ENCODE measurements around the gene PTRHD1.
"Not testable (repeated sequence)": the region's sequence is repeated elsewhere in the genome, so short reads cannot be mapped to it uniquely, and the experiment has no call there.

Gene PTRHD1

GRCh38 chr2:24809316-24810007 is 16.3 kb upstream of the PTRHD1 start:
- DNase-seq (ENCODE audit: low spot score) = no peak

GRCh38 chr2:24806661-24807036 is 13.5 kb upstream of the PTRHD1 start:
- no peak for DNase-seq (ENCODE audit: low spot score)

GRCh38 chr2:24805811-24806660 is 12.8 kb upstream of the PTRHD1 start:
- DNase-seq (ENCODE audit: low spot score) = not testable (repeated sequence)

- DNase-seq (ENCODE audit: low spot score) = not testable (repeated sequence)
Measured at GRCh38 chr2:24800487-24800886, 7.3 kb upstream of the PTRHD1 start.

- no peak for DNase-seq (ENCODE audit: low spot score)
Measured at GRCh38 chr2:24797644-24798043, 4.5 kb upstream of the PTRHD1 start.

- DNase-seq (ENCODE audit: low spot score) = peak; percentile 13
Measured at GRCh38 chr2:24793761-24794435, 707 bp upstream of the PTRHD1 start.

- DNase-seq (ENCODE audit: low spot score) = no peak
Measured at GRCh38 chr2:24792542-24792873, 683 bp downstream of the PTRHD1 start.

- DNase-seq (ENCODE audit: low spot score) = no peak
Measured at GRCh38 chr2:24791452-24791851, 1.7 kb downstream of the PTRHD1 start.

- no peak for DNase-seq (ENCODE audit: low spot score)
Measured at GRCh38 chr2:24788816-24789215, 4.4 kb downstream of the PTRHD1 start.

GRCh38 chr2:24787532-24787931 is 5.7 kb downstream of the PTRHD1 start:
- DNase-seq (ENCODE audit: low spot score) = no peak

GRCh38 chr2:24785671-24786321 is 7.4 kb downstream of the PTRHD1 start:
- no peak for DNase-seq (ENCODE audit: low spot score)

GRCh38 chr2:24783641-24784040 is 9.6 kb downstream of the PTRHD1 start:
- no peak for DNase-seq (ENCODE audit: low spot score)

GRCh38 chr2:24779116-24779515 is 14.1 kb downstream of the PTRHD1 start:
- no peak for DNase-seq (ENCODE audit: low spot score)

- DNase-seq (ENCODE audit: low spot score) = no peak
Measured at GRCh38 chr2:24774373-24774772, 18.8 kb downstream of the PTRHD1 start.

GRCh38 chr2:24771764-24772586 is 21.2 kb downstream of the PTRHD1 start:
- no peak for DNase-seq (ENCODE audit: low spot score)

- no peak for DNase-seq (ENCODE audit: low spot score)
Measured at GRCh38 chr2:24771061-24771460, 22.1 kb downstream of the PTRHD1 start.

GRCh38 chr2:24768601-24769000 is 24.6 kb downstream of the PTRHD1 start:
- no peak for DNase-seq (ENCODE audit: low spot score)

- DNase-seq (ENCODE audit: low spot score) = no peak
Measured at GRCh38 chr2:24768013-24768412, 25.2 kb downstream of the PTRHD1 start.

GRCh38 chr2:24766609-24767008 is 26.6 kb downstream of the PTRHD1 start:
- DNase-seq (ENCODE audit: low spot score) = no peak

- DNase-seq (ENCODE audit: low spot score) = no peak
Measured at GRCh38 chr2:24763843-24764242, 29.3 kb downstream of the PTRHD1 start.

- DNase-seq (ENCODE audit: low spot score) = no peak
Measured at GRCh38 chr2:24762518-24762917, 30.7 kb downstream of the PTRHD1 start.

- no peak for DNase-seq (ENCODE audit: low spot score)
Measured at GRCh38 chr2:24761866-24762265, 31.3 kb downstream of the PTRHD1 start.

All from hematopoietic multipotent progenitor cell treated with erythropoietin and hydrocortisone succinate and interleukin-3 and kit ligand, for 15 days (in vitro differentiated cells).